ENCODE data around the gene SERF2.
"Not testable (repeated sequence)": the region's sequence is repeated elsewhere in the genome, so short reads cannot be mapped to it uniquely, and the experiment has no call there.

Gene SERF2

DNA sequence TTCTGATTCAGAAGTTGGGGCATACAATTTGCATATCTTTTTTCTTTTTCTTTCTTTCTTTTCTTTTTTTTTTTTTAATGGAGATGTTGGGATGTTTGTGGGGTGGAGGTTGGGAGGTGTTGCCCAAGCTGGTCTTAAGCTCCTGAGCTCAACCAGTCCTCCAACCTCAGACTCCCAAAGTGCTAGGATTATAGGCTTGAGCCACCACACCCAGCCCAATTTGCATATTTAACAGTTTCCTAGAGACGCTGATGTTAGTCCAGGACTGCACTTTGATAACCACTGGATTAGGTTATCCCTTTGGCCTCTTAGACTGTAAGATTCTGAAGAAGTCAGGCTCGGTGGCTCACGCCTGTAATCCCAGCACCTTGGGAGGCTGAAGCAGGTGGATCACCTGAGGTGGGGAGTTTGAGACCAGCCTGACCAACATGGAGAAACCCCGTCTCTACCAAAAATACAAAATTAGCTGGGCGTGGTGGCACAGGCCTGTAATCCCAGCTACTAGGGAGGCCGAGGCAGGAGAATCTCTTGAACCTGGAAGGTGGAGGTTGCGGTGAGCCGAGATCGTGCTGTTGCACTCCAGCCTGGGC is 37.9 kb downstream of the SERF2 start:
- Histone ChIP-seq H3K36me3 (replicated peaks) (peaks cover 25% of the 10 kb centered on the region), H3K4me1 (peaks cover 42% of the 10 kb centered on the region)
- in situ Hi-C loops (cut with MboI; ENCODE audit: low sequenced_read_pairs); H3K27me3 ChIP-seq (ENCODE audit: low read depth); H3K4me3 ChIP-seq; H3K9me3 ChIP-seq: not testable (repeated sequence)
- DNase-seq (ENCODE audit: low spot score in 2 of 2) = peak in 1 of 2 experiments; percentile 45

- DNase-seq (ENCODE audit: low spot score in 2 of 2); H3K27me3 ChIP-seq (ENCODE audit: low read depth); H3K9me3 ChIP-seq; in situ Hi-C loops (cut with MboI; ENCODE audit: low sequenced_read_pairs); H3K4me3 ChIP-seq: not testable (repeated sequence)
- Histone ChIP-seq H3K36me3 (replicated peaks) (peaks cover 30% of the 10 kb centered on the region), H3K4me1 (peaks cover 42% of the 10 kb centered on the region)
These were observed 38.7 kb downstream of the SERF2 start for GRCh38 chr15:43830691-43831275.

DNA sequence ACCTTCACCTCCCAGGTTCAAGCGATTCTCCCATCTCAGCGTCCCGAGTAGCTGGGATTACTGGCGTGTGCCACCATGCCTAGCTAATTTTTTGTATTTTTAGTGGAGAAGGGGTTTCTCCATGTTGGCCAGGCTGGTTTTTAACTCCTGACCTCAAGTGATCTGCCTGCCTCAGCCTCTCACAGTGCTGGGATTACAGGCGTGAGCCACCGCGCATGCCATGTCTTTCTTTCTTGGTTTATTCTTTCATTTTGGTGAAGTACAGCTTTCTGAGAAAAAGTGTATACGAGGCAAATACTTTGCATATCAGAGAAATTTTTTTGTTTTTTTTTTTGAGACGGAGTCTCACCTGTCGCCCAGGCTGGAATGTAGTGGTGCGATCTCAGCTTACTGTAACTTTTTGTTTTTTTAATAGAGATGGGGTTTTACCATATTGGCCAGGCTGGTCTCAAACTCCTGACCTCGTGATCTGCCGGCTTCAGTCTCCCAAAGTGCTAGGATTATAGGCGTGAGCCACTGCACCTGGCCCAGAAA is 39.5 kb downstream of the SERF2 start:
- H3K9me3 ChIP-seq; in situ Hi-C loops (cut with MboI; ENCODE audit: low sequenced_read_pairs); H3K4me3 ChIP-seq; H3K27me3 ChIP-seq (ENCODE audit: low read depth): not testable (repeated sequence)
- Histone ChIP-seq H3K4me1 (peaks cover 39% of the 10 kb centered on the region), H3K36me3 (replicated peaks) (peaks cover 38% of the 10 kb centered on the region)
- peak in 1 of 2 experiments; percentile 64 for DNase-seq (ENCODE audit: low spot score in 2 of 2)

DNA sequence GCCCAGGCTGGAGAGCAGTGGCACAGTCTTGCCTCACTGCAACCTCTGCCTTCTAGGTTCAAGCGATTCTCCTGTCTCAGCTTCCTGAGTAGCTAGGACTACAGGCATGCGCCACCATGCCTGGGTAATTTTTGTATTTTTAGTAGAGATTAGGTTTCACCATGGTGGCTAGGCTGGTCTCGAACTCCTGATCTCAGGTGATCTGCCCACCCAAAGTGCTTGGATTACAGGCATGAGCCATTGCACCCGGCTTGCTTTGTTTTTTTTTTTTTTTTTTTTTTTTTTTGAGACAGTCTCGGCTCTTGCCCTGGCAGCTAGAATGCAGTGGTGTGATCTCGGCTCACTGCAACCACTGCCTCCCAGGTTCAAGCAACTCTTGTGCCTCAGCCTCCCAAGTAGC is 40.4 kb downstream of the SERF2 start:
- H3K9me3 ChIP-seq; DNase-seq (ENCODE audit: low spot score in 2 of 2); H3K4me3 ChIP-seq; in situ Hi-C loops (cut with MboI; ENCODE audit: low sequenced_read_pairs); H3K27me3 ChIP-seq (ENCODE audit: low read depth): not testable (repeated sequence)
- H3K4me1 ChIP-seq = peaks cover 35% of the 10 kb centered on the region
- peaks cover 44% of the 10 kb centered on the region for H3K36me3 ChIP-seq (replicated peaks)

- H3K9me3 ChIP-seq = no peaks in the 10 kb centered on the region
- peaks cover 58% of the 10 kb centered on the region for H3K36me3 ChIP-seq (replicated peaks)
- no peaks in the 10 kb centered on the region for H3K27me3 ChIP-seq (ENCODE audit: low read depth)
- DNase-seq (ENCODE audit: low spot score in 2 of 2) = no peak
- in situ Hi-C loops (cut with MboI; ENCODE audit: low sequenced_read_pairs) = no loop called here
- no peak overlapping the region for H3K4me3 ChIP-seq
- no peaks in the 10 kb centered on the region for H3K4me1 ChIP-seq
These were observed 53.3 kb downstream of the SERF2 start for GRCh38 chr15:43845421-43845820.

All from HAP-1 (cell line).